GM19239 (cell line): ENCODE measurements around the gene CALML3.

ENCODE experiments used
- DNase-seq: peaks from one replicate; pipeline ENCODE4 v3.0.0; 2011; ENCODE audit warnings: low spot score; ENCODE audit not compliant: insufficient read length
- FAIRE-seq: peaks from 2 replicates; lab custom pipeline; 2011; peaks lifted over from hg19 to GRCh38; lab: Jason Lieb, UNC

Gene CALML3

DNA sequence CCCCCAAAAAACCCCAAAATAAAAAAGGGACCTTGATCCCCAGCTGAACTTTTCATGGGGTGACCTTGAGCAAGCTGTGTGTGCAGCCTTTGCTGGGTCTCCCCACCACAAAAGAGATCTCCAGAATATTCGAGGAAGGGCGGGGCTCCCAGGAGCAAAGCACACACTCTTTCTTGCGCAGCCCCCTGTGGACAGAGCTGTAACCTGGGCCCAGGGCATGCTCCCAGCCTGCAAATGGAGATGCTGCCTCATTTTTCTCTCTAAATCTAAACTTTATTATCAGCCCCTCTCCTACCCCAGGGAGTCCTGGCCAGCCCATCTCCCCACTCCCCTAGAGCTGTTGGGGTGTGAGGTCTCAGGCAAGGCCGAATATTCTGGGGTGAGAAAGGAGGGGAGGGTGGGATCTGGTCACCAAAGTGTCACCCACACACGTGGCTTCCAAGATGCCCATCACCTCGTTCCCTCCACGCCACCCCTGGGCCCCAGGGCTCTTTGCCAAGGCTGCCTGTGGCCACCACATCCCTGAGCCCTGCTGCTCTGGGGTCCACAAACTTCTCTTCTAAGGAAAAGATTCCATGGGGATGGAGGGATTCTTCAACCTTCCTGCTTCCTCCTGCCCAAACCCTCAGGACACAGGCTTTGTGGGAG lies 1.7 kb upstream of the CALML3 start:
- FAIRE-seq = no peak

DNA sequence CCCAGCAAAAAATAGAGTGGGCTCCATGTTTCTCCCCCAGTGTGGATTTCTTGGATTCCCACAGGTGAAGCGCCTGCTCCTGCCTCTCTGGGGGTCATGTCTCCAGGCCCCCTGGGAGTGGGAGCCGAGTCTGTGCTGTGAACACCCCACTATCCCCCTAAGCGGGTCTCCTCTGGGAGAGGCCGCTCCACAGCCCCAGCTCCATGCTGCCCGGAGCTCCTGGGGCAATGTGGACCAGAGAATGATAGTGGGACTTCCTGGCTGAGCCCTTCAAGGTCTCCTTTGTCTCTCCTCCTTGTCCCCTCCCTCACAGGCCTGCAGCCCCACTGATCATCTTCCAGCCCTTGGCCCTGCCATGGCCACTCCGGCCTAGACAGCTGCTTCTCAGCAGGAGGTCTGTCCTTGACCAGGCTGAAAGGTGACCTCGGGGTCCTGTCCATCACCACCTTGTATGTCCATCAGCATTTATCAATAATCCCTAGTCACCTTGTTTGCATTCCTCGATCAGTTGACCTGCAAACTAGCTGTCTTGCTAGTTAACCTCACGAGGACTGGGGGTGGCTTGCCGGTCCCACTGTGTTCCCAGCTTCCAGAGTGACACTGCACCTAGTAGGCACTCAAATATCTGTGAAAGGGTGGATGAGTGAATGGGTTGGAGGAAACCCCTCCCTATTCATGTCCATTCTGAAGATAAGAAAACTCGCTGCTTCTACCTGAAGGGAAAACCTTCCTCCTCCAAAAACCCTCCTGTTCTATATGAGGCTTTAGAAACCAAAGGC lies 776 bp upstream of the CALML3 start:
- no peak for FAIRE-seq

More for the DNA sequence above, 1.7 kb upstream of the CALML3 start:
- DNase-seq = no peak

DNA sequence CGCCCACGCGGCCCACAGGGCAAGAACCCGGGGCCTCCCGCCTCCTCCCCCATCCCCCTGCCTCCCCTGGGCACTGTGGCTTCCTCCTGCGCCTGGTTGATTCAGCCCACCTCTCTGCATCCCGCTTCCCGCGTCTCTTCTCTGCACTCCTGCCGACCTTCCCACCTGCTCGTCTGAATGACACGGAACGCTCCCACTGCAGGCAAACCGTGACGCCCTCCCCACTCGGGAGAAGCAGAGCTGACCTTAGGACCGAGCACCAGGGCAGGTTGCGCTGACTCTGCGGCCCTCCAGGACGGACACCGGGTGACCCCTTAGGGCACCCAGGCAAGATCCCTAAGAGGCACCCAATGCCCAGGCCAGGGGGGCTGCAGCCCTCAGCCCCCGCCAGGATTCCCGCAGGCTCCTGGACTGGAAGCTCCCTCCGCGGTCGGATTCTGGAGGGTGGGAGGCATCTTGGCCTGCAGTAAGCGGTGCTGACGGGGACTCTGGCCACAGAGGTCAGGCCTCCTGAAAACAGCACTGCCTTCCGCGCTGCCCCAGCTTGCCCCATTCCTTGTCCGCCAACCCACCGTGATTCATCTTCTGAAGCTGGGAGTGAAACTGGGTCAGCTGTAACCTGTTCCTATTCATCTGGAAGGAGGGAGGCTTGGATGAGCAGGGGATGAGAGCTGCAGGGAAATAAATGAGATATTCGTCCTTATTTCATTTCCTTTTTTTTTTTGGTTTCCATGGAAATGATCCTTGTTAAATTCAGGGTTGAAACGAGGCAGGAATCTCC lies 990 bp downstream of the CALML3 start:
- DNase-seq = no peak
- FAIRE-seq = no peak

More for the DNA sequence above, 776 bp upstream of the CALML3 start:
- no peak for DNase-seq

DNA sequence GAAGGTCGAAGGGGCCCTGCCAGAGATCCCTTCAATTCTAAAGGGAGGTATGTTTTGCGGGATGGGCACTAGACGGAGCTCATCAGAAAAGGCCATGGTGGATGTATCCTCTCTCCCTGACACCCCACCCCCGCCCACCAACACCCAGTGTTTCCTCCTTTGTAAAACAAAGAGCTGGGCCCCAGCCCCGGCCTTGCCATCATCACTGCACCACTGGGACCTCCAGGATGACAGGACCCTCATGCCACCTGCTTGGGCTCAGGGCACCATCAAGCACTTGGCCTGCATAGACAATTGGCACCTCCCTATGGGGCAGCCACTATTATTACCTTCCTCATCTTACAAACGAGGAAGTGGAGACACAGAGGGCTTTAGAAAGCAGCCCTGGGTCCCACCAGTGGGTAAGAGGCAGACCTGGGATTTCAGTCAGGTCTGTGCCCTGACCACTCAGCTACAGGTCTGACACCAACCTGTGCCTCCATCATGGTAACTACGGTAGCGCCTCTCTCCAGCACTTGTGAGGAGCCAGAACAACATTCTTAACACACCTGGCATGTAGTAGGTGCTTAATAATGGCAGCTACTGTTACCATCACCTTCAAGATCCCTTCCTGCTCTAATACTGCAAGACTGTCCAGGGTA lies 2.0 kb downstream of the CALML3 start:
- DNase-seq (no peak), FAIRE-seq (no peak)

DNA sequence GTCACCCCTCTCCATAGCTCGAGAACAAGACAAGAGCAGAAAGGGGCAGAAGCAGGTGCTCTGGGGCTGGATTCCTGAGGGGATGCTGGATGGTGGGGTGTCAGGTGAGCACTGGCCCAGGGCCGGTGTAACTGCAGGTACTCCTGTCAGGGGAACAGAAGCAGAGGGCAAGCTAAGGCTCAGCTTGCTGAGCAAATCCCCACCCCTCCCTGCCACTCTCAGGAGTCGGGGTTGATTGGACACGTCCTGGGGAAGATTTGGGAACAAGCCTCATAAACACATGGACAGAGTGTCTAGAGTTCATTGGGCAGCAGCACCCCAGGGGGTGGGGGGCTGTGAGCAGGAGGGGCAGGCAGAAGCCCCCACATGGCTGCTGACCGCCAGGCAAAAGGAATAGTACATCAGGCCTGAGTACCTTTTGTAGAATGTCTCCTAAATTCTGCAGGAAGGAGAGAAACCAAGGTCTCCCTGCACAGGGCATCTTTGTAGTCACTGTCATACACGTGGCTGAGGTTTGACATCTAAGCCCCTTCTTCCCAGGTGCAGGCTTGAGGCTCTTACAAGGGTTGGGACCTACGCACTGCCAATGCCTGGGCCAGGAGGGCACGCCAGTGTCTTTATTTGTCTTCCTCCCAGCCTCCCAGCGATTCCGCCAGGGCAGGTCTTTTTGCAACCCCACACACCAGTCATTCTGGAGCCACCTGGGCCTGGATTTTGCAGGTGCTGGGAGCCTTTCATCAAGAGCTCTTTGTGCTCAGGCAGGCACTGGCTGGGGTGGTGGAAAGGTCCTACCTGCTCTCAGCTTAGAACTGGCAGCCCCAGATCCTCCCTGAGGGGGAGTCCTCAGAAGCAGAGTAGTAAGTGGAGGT lies 2.8 kb downstream of the CALML3 start:
- FAIRE-seq = no peak
- DNase-seq = no peak

DNA sequence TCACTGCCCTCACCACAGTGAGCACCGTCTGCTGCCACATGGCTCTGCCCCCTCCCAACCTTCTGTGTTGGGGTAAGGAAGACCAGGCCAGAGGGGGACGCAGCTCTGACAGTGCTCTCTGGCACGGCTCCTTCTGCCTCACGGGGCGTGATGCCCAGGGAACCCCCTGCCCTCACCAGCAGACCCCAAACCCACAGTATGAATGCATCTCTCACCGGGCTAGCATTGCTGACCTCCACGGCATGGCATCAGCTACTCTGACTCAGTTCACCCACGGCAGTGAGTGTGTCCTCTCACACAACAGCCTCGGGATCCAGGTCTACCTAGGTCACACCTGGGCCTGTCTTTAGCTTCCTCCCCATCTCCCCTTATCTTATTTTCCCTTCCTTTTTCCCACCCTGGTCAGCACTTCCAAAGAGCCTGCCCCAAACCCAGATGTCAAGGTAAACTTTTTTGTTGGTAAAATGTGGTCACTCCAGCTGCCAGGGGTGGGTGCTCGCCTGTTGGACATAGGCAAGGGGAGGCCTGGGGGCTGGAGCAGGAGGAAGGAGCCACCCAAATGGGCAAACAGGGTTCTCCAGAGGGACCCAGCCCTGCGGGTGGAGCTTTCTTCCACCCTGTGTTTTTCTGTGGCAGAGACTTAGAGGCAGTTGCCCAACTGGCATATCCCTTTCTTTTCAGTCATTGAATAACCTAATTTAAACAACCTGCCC lies 4.4 kb downstream of the CALML3 start:
- FAIRE-seq (no peak), DNase-seq (no peak)

DNA sequence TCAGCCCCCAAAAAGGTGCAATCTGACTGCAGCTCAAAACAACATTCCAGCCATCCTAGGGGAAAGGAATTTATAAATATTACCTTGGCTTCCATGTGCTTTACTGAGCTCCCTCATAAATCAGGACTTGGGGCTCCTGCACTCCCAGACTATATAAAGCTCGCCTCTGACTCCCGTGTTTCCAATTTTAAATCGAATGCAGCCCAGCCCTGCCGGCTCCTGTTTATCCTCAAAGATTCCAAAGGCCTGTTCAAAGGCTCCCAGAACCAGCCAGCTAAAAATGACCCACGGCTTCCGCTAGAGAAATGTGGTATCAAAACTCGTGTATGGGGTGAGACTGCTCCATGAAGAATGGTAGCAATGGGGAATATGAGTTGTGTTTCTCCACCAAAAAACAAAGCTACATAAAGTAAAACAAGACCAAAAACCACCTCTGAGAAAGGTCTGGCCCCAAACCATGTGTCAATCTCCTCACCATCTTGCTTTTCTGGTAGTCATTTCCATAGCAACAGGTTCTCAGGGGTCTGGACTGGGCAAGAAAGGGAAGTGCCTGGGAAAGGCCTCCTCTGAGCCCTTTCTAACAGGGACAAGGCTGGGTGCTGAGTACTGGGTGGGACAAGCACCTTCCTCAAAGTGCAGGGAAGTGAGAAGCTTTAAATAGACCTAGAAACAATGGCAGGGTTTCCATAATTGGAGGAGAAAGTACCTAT lies 5.1 kb downstream of the CALML3 start:
- no peak for DNase-seq
- no peak for FAIRE-seq

DNA sequence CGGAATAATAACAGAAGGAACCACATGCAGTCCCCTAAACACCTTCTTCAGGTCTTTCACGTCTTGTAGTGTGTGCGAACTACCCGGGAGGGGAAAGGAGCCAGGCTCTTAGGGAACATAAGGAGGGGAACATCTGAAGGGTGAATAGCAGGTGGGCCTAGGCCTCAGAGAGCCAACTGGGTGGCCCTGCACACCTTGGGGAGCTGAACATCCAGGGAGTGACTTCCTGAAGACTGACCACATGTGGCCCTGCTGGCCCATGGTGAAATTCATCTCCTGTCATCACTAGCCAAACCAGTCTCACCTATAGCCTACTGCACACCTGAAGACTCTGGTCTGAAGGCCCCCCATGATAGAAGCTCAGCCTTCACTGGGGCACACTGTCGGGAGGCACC lies 5.6 kb downstream of the CALML3 start:
- no peak for DNase-seq
- FAIRE-seq = no peak

DNA sequence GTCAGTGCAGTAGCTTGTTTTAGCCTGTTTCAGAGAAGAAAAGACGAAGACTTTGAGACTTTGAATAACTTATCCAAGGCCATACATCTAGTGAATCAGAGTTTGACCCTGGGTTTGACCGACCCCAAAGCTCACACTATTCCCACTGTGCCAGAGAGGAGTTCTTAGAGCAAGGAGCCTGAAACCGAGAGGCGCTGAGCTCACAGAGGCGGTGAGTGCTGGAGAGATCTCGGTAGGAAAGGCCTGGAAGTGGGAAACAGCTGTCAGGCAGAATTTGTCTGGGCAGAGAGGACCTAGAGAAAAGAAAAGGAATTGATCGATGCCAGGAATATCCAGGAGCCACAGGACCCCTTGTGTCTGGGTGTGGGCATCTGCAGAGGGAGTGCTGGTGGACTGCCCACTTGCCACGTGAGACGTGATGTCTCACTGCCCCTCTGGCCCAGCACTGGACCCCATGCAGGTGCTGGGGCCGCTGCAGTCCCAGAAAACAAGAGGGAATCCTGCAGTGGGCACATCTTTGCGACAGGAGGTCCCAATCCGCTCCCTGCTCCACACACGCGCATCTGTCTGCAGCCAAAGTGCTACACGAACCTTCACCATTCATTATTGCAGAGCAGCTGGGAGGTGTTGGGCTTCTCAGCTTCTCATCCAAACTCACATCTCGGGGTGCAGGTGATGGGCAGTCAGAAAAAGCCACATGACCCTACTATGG lies 6.2 kb downstream of the CALML3 start:
- no peak for FAIRE-seq

DNA sequence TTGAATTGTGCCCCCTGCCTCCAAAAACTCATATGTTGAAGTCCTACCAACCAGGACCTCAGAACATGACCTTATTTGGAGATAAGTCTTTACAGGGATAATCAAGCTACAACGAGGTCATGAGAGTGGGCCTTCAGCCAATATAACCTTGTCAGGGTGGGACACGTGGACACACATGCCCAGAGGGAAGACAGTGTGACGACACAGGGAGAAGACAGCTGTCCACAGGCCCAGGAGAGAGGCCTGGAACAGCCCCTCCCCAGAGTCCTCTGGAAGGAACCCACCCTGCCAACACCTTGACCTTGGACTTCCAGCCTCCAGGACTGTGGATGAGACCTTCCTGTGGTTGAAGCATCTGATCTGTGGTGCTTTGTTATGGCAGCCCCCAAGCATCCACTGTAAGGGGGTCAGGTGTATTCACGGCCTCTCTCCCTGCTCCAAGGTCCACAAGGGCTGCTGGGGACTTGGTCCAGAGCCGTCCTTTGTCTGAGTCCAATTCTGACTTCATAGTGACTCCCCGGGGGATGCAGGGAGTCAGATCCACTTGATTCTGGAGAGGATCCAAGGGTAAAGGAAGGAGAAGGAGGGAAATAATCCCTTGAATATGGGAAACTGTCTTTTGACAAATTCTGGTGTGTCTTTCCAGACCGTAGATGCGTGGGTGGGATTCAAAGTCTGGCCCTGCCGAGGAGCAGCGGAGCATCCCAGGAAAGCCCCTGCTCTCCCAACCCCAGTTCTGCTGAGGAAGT lies 7.0 kb downstream of the CALML3 start:
- no peak for DNase-seq
- no peak for FAIRE-seq

More for the DNA sequence above, 6.2 kb downstream of the CALML3 start:
- no peak for DNase-seq

DNA sequence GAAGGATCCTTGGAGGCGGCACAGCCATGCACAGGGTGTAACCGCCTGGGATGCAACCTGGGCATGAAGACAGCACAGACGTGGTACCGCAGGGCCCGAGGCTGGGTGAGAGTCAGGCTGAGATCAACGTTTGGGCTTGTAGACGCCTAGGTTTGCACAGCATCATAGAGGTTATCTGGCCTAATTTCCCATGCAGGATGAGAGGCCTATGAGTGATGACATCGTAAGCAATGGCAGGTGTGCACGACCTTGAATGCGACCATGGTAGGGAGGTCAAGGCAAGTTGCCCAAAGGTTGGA lies 7.5 kb downstream of the CALML3 start:
- FAIRE-seq = no peak
- no peak for DNase-seq

DNA sequence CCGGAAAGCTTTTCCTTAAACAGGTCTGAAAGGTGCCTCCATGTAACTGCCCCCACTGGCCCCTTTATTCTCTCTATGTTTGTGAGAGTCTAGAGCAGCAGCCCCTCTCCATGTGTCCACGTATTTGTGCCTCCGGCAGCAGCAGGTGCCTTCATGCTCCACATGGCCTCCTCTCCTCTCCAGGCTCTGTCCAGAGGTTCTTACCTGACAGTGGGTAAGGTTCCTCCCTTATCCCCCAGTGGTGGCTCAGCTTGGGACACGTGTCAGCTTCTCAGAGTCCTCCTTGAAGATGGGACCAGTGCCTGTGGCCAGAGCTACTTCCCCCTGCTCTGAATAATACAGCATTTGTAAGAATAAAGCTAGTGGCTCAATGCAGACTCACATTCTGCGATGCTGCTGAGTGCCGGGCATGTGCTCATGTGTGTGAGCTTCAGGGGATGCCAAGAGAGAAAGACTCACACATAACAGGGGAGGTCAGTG lies 7.9 kb downstream of the CALML3 start:
- FAIRE-seq (no peak), DNase-seq (no peak)

DNA sequence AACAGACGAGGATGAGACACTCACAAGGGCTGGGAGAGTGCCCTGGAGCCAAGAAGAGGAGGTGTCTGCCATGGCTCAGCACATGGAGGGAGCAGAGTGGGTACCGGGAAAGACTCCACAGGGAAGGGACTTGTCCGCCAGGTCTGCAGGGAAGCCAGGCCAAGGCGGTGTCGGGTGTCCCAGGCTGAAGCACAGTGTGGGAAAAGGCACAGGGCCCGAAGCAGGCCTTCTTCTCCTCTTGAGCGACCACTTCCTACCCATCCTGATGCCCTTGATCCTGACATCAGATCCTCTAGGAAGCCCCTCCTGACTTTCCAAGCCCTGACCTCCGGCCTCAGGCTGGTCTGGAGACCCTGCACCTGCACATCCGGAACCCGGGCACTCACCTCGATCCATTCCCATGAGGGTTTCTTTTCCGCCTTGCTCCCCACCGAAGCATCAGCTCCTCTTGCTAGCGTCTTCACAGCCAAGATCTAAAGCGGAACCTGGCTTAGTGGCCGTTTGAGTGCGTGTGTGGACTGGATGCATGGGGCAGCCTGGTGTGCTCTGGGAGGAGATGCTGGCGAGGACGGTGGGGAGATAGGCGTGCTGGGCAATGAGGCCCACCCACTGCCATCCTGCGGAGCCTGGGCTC lies 8.5 kb downstream of the CALML3 start:
- FAIRE-seq (no peak), DNase-seq (no peak)

DNA sequence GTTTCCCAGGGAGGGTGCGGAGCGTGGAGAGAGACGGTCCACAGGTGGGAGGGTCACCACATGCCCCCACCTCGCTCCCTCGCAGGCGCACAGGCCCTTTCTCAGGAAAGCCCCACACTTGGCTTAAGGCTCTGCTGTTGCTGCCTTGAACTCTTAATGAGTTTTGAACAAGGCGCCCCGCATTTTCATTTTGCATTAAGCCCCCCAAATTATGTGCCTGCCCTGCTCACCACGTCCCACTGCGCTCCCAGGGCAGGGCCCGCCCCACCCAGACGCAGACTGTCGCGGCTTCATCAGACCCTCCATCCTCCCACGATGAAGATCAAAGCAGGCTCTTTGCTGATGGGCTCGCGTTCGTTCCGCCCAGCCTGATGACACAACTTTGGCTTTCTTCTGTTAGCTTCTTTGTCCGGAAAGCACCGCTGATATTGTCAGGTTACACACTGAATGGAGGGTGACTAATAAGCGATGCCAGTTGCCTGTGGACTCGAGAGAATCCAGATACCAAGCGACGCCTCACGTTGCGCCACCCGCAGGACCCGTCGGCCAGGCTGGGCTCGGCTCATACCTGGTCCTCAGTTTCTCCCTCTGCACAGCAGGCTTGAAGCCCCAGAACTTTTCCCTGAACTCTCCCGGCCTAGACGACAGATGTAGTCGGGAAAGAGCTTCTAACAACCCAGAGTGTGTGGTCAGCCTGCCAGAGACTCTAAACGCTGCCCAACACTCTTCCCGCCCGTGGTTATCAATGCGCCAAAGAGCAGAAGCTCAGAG lies 9.5 kb downstream of the CALML3 start:
- FAIRE-seq = no peak

DNA sequence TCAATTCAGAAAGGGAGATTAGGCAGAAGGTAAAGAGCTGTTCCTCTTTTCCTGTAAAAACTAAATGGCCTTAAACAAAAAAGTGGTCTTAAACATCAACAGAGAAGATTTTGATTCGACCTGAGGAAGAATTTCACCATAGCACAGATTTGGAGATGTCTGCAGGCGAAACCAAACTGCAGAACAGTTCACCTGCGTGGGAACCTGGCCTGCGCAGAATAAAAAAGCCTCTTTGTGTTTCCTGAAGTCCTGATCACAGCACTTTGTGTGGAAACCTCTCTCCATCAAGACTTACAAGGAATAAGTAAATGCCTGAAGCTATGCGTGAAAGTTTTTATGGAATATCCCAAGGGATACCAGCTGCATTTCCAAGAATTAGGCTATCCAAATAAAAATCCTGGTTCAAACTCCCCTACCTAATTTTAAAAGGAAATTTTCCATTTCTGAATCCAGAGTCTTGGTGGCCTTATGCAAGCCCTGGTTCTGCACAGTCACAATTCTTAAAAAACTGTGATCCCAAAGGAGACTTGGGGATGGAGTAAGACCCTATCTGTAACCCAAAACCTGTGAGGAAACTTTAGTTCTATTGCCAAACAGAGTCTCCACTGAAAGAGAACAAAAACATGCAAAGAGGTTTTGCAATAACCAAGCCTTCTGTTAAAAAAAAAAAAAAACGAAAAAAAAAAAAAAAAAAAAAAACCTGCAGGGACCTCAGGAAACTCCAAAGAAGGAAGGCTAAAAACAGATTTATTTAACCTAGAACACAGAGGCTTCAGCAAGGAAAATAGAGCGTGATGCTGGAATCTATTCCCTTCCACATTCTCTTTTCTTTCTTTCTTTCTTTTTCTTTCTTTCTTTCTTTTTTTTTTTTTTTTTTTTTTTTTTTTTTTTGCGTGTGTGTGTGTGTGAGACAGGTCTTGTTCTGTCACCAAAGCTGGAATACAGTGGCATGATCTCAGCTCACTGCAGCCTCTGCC lies 10.4 kb downstream of the CALML3 start:
- no peak for FAIRE-seq

More for the DNA sequence above, 9.5 kb downstream of the CALML3 start:
- no peak for DNase-seq

More for the DNA sequence above, 10.4 kb downstream of the CALML3 start:
- DNase-seq = no peak
